Measurements from ENCODE around the gene NFYC. TPM values are rescaled to one million over a fixed set of nuclear protein-coding genes. Genes with fewer than 3 reads are reported as not detected.

NFYC gene
- total RNA-seq, 1 experiment from 2014 or later = 43.5 TPM

GRCh38 chr1:40738831-40739230, 47.3 kb downstream of the NFYC start:
- DNase-seq (ENCODE audit: low spot score) = no peak

GRCh38 chr1:40739455-40740008, 48.0 kb downstream of the NFYC start:
- no peak for DNase-seq (ENCODE audit: low spot score)

DNA sequence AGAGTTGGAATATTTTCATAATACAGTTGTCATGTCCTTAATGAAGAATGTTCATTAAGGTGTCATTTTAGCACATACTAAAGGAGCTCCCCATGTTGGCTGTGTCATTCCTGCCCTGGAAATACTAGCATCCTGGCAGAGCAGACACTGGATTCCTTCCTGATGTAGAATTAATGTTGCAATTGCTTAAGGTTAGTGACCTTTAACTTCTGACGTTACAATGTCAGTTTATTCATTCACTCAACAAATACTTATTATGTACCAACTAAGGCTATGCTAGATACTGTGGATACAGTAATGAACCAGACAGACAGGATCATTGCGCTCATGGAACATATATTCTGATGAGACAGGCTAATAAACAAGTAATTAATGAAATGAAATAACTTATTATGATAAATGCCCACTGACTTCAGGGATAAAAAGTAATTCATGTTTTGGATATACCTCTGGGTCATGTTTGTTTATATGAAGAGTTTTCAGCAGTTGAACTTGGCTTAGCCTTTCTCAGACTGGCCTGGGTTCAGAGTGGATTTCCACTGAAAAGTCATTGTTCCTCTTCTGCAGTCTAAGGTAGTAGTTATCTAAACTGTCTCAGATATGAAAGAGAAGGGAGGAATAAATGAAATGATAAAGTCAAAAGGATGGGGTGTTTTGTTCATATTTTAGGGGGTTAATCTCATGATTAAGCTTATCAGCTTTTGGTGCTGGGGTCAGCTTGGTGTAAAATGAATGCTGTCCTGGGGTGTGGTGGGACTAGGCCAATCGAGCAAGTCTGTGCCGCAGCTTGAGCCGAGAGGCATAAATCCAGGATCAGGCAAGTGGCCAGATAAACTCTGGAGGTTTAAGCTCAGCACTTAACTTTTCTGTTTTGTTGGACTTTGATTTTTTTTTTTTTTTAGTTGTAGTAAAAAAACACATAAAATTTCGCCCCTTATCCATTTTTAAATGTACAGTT, 48.8 kb downstream of the NFYC start:
- DNase-seq (ENCODE audit: low spot score) = no peak

DNA sequence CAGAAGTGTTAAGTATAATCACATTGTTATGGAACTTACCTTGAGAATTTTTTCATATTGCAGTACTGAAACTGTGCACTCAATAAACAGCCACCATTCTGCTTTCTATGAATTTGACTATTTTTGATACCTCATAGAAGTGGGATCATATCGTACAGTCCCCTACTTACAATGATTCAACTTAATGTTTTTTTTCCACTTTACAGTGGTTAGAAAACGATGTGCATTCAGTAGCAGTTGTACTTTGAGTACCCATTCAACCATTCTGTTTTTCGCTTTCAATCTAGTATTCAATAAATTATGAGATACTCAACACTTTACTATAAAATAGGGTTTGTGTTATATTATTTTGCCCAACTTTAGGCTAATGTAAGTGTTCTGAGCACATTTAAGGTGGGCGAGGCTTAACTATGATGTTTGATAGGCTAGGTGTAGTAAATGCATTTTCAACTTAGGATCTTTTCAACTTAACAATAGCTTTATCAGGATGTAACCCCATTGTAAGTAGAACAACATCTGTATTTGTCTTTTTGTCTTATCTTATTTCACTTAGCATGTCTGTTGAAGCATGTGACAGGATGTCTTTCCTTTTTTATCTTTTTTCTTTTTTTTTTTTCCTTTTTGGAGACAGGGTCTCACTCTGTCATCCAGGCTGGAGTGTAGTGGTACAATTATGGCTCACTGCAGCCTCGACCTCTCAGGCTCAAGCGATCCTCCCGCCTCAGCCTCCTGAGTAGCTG, 49.7 kb downstream of the NFYC start:
- no peak for DNase-seq (ENCODE audit: low spot score)

DNA sequence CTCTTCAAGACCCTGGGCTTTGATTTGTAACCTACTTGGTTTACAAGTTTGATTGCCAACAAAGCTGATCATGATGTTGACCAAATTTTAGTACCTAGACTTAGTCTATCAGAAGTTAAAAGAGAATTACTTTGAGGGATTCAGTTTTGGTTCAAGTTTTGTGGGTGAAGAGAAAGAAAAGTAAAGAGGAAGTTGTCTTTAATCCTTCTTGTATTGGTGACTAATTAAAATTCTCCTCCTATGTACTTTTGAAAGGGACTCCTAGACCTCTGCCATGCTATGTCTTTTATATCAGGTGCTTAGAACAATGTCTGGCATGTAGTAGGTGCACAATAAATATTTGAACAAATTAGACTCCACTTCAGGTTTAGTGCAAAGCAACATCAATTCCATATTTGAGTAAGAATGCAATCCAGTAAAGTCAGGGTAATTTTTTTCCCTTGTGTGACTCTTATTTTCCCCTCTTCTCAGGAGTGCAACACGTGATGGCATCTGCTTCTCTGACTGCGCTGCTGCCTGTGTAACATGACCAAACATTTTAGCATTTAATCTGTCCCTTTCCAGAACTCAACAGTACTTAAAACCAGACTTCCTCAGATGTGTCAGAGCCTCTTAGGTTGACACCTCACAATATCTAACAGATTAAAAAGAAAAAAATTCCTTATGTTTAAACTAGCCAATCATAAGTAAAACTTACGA, 51.0 kb downstream of the NFYC start:
- DNase-seq (ENCODE audit: low spot score) = no peak

- no peak for DNase-seq (ENCODE audit: low spot score)
Measured at GRCh38 chr1:40743452-40743851, 51.9 kb downstream of the NFYC start.

- no peak for DNase-seq (ENCODE audit: low spot score)
Measured at GRCh38 chr1:40743860-40744259, 52.4 kb downstream of the NFYC start.

DNA sequence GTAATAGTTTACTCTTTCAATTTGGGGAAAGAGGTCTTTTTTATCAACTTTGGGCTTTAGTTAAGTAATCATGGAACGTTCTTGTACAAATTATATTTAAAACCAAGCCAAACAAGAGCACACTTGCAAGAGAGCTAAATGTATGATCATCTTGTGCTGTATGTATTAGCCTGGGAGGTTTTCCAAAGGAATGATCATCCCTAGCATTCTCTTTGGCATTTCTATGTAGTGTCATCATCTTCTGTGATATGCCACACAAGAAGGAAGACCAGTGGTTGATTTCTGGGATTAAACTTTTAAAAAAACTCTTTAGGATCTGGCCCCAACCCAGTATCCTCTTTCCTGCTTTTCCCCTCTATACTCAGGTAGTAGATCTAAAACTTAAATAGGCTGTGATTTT, 53.7 kb downstream of the NFYC start:
- DNase-seq (ENCODE audit: low spot score) = no peak

GRCh38 chr1:40746344-40747090, 55.0 kb downstream of the NFYC start:
- DNase-seq (ENCODE audit: low spot score) = no peak

DNA sequence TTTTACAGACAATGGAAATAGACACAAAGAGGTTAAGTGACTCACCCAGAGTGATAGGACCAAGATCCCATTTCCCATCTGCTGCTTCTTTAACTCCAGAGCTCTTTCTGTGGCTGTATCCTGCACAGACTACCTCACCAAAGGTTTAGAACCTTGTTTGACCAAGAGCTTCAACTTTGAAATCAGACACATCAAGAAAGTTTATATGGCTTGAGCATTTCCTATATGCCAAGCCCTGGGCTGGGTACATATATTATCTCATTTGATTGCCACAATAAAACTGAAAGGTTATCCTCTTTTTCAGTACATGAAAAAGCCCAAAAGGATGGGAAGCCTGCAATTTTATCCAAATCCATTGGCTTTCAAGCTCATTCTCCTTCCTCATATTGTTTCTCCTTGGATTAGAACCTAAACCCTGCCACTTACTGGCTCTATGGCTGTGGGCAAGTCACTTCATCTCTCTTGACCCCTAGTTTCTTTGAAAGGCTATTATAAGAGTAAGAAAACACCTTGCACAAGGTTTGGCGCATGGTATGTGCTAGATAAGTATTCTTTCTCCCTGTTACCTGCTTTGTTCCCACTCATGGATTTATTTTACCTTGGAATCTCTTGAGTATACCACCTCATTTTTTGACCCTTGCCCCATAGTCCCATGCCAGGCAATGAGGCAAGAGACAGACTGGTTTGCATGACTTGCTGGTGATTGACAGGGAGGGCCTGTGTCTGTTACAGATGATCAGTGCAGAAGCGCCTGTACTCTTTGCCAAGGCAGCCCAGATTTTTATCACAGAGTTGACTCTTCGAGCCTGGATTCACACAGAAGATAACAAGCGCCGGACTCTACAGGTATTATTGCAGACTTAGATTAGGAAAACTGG, 57.6 kb downstream of the NFYC start:
- no peak for DNase-seq (ENCODE audit: low spot score)

GRCh38 chr1:40749817-40750216, 58.3 kb downstream of the NFYC start:
- no peak for DNase-seq (ENCODE audit: low spot score)

- DNase-seq (ENCODE audit: low spot score) = no peak
Measured at GRCh38 chr1:40750451-40750908, 59.0 kb downstream of the NFYC start.

- no peak for DNase-seq (ENCODE audit: low spot score)
Measured at GRCh38 chr1:40751802-40752201, 60.3 kb downstream of the NFYC start.

GRCh38 chr1:40753142-40753882, 61.8 kb downstream of the NFYC start:
- no peak for DNase-seq (ENCODE audit: low spot score)

DNA sequence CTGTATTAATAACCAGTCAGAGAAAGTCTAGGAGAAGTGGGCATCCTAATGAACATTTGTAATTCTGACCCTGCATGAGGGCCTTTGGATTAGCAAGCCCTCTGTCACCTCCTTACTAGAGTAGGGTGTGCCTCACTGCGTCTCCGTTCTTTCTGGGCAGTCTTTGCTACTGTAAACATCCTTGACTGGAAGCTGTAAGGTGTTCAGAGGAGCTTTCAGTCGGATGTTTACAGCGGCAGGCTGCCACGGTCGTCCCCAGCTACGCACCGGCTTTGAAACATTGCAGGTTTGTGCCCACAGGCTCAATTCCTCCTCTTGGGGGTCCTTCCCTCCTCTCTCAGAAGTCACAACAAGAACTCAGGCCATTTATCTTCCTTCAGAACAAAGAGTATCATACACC, 62.7 kb downstream of the NFYC start:
- no peak for DNase-seq (ENCODE audit: low spot score)

DNA sequence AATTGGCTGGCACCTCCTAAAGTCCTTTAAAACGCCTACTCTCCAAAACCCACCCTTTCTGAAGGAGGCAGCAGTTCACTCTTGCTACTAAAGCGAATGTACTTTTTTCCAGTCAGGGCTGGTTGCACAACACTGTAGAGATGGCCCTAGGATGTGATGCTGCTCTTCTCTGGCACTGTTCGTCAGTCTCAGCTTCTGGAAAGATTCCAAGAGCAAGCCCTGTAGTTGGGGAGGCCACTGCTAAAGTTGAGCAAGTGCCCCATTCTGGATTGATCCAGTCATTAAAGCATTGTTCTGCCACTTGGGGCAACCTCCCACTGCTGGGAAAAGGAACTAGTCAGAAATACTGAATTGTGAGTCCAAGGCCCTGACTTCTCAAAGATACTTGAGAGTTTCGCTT, 63.6 kb downstream of the NFYC start:
- no peak for DNase-seq (ENCODE audit: low spot score)

GRCh38 chr1:40756523-40756922, 65.0 kb downstream of the NFYC start:
- no peak for DNase-seq (ENCODE audit: low spot score)

GRCh38 chr1:40757084-40757483, 65.6 kb downstream of the NFYC start:
- DNase-seq (ENCODE audit: low spot score) = no peak

GRCh38 chr1:40758004-40758403, 66.5 kb downstream of the NFYC start:
- DNase-seq (ENCODE audit: low spot score) = no peak
